ENCODE measurements around the gene PTPRG.

DNA sequence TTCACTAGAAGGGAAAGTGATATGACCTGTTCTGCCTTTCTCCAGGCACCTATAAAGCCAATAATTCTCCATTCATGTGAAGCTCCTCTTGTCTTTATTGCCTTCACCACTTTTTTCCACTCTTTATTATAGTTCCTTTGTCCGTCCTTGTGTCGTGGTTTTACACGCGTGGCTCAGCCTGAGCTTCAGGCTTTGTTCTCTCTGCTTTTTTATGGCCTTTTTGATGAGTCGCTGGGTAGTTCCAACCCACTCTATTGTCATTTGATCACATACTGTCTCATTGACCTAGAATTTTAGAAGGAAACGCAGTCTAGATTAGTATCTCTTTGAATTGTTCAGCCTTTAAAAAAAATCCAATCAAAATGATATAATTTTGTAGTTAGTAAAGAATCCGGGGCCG is 403.2 kb downstream of the PTPRG start:
- TF ChIP-seq, protein P1, sequence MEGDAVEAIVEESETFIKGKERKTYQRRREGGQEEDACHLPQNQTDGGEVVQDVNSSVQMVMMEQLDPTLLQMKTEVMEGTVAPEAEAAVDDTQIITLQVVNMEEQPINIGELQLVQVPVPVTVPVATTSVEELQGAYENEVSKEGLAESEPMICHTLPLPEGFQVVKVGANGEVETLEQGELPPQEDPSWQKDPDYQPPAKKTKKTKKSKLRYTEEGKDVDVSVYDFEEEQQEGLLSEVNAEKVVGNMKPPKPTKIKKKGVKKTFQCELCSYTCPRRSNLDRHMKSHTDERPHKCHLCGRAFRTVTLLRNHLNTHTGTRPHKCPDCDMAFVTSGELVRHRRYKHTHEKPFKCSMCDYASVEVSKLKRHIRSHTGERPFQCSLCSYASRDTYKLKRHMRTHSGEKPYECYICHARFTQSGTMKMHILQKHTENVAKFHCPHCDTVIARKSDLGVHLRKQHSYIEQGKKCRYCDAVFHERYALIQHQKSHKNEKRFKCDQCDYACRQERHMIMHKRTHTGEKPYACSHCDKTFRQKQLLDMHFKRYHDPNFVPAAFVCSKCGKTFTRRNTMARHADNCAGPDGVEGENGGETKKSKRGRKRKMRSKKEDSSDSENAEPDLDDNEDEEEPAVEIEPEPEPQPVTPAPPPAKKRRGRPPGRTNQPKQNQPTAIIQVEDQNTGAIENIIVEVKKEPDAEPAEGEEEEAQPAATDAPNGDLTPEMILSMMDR (IDR thresholded peaks at IDR 0.05), result no peak
- TF ChIP-seq POLR2A (IDR thresholded peaks at IDR 0.05), result no peak

Data from adrenal gland (tissue), 5 donors.